Peyer's patch (tissue), 4 donors: ENCODE measurements around the gene E2F2.

ENCODE experiments used
- CTCF ChIP-seq, 6 experiments: fragments of 450-650 bp in 4 of 6; fragments of 200-600 bp in 2 of 6; sonication (generic) in 1 of 6; IDR thresholded peaks; one replicate each; pipeline ENCODE4 v1.5.1; 2017 to 2019; ENCODE audit warnings: antibody characterized with exemption in 6 of 6, mild to moderate bottlenecking in 3 of 6, moderate library complexity in 1 of 6
- POLR2A ChIP-seq, 2 donors: fragments of 450-650 bp; IDR thresholded peaks; one replicate each; pipeline ENCODE4 v1.5.1; 2017; ENCODE audit warnings: antibody characterized with exemption in 2 of 2, mild to moderate bottlenecking in 2 of 2, moderate library complexity in 2 of 2

DNA sequence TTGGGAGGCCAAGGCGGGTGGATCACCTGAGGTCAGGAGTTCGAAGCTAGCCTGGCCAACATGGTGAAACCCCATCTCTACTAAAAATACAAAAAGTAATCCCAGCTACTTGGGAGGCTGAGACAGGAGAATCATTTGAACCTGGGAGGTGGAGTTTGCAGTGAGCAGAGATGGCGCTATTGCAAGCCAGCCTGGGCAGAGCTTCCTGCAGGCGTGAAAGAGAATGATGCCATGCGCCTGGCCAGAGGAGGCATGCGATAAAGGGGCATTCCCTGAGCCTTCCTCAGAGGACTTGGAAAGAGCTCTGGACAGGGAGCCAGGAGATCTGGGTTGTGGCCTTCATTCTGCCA is 3.2 kb downstream of the E2F2 start:
- TF ChIP-seq POLR2A (IDR thresholded peaks at IDR 0.05) (no peak), CTCF (IDR thresholded peaks at IDR 0.05) (peak in 2 of 6 experiments; percentile 20 to 25)
